IMR-90 (cell line): ENCODE data around the gene HRH3. TPM values are rescaled to one million over a fixed set of nuclear protein-coding genes. Genes with fewer than 3 reads are reported as not detected.

Experiments used
- ATAC-seq: fragments of 200-7000 bp; cut with Tn5 transposase; 2 replicates; pipeline ENCODE4 v1.9.1; 2020; ENCODE audit warnings: low read depth, mild to moderate bottlenecking, moderate library complexity
- BruUV-seq: library from RNA; stranded (reverse); fragments of 400-500 nt; replicated peaks from 2 replicates; lab custom pipeline; 2021; lab: Mats Ljungman, UMichigan
- CTCF ChIA-PET: fragments of 300-600 bp; formaldehyde crosslinking; extraction: SDS; loops from one replicate; lab custom pipeline; 2021; ENCODE audit warnings: antibody characterized with exemption; lab: Yijun Ruan, JAX
- POLR2A ChIA-PET: fragments of 300-600 bp; sonication (Branson Sonifier 250); formaldehyde crosslinking; loops from one replicate; lab custom pipeline; 2022; ENCODE audit warnings: antibody characterized with exemption; ENCODE audit not compliant: unreplicated experiment; lab: Charles Lee
- DNase-seq: peaks from one replicate; pipeline ENCODE4 v3.0.0; 2013
- H2AFZ ChIP-seq: replicated peaks from 2 replicates; pipeline ENCODE3; 2013; ENCODE audit warnings: low read length, mild to moderate bottlenecking; ENCODE audit not compliant: poor library complexity
- H2AK5ac ChIP-seq: 2 replicates; pipeline ENCODE4 v1.6.1; 2013; ENCODE audit warnings: low read depth, low read length, inconsistent platforms
- H2AK9ac ChIP-seq: replicated peaks from 2 replicates; pipeline ENCODE3; 2013; ENCODE audit warnings: mild to moderate bottlenecking, low read depth, low read length, moderate library complexity; ENCODE audit not compliant: poor library complexity
- H2BK120ac ChIP-seq: 2 replicates; pipeline ENCODE4 v1.6.1; 2013; ENCODE audit warnings: low read depth, low read length, inconsistent platforms
- H2BK15ac ChIP-seq: 3 replicates; pipeline ENCODE4 v1.6.1; 2013; ENCODE audit warnings: low read depth, low read length, inconsistent platforms
- H2BK20ac ChIP-seq: 2 replicates; pipeline ENCODE4 v1.6.1; 2013; ENCODE audit warnings: low read depth, mild to moderate bottlenecking, inconsistent platforms, low read length, moderate library complexity
- H2BK5ac ChIP-seq: 2 replicates; pipeline ENCODE4 v1.6.1; 2013; ENCODE audit warnings: mild to moderate bottlenecking, low read depth, low read length, inconsistent platforms; ENCODE audit not compliant: poor library complexity, severe bottlenecking
- H3K14ac ChIP-seq: replicated peaks from 2 replicates; pipeline ENCODE4 v1.6.1; 2013; ENCODE audit warnings: low read depth, low read length, inconsistent platforms
- H3K18ac ChIP-seq: 2 replicates; pipeline ENCODE4 v1.6.1; 2013; ENCODE audit warnings: low read depth, low read length, control low read depth
- H3K23ac ChIP-seq: 2 replicates; pipeline ENCODE4 v1.6.1; 2013; ENCODE audit warnings: low read depth, low read length, inconsistent platforms
- H3K27ac ChIP-seq: 2 replicates; pipeline ENCODE4 v1.5.1; 2013; ENCODE audit warnings: mild to moderate bottlenecking, control low read depth, low read length; ENCODE audit not compliant: insufficient read depth
- H3K27me3 ChIP-seq: 2 replicates; pipeline ENCODE4 v1.6.1; 2013; ENCODE audit warnings: low read length; ENCODE audit not compliant: control insufficient read depth, insufficient read depth
- H3K36me3 ChIP-seq: 2 replicates; pipeline ENCODE4 v1.6.1; 2013; ENCODE audit warnings: low read length, mixed read lengths; ENCODE audit not compliant: control insufficient read depth, insufficient read depth
- H3K4ac ChIP-seq: 2 replicates; pipeline ENCODE4 v1.6.1; 2013; ENCODE audit warnings: low read depth, low read length, inconsistent platforms
- H3K4me1 ChIP-seq: 2 replicates; pipeline ENCODE4 v1.6.1; 2013; ENCODE audit warnings: low read length, mixed read lengths; ENCODE audit not compliant: control insufficient read depth, insufficient read depth
- H3K4me2 ChIP-seq: 2 replicates; pipeline ENCODE4 v1.6.1; 2013; ENCODE audit warnings: low read depth, mild to moderate bottlenecking, control low read depth, low read length, moderate library complexity
- H3K4me3 ChIP-seq: 2 replicates; pipeline ENCODE4 v1.5.1; 2013; ENCODE audit warnings: low read depth, mild to moderate bottlenecking, control low read depth, low read length, moderate library complexity; ENCODE audit not compliant: insufficient read depth
- H3K56ac ChIP-seq: 2 replicates; pipeline ENCODE4 v1.6.1; 2013; ENCODE audit warnings: low read length, inconsistent platforms; ENCODE audit not compliant: insufficient read depth; ENCODE audit errors: extremely low read depth
- H3K79me1 ChIP-seq, 2 experiments: 2 replicates each; pipeline ENCODE4 v1.6.1; 2013; ENCODE audit warnings: low read length in 2 of 2, inconsistent platforms in 1 of 2, low read depth in 1 of 2
- H3K9ac ChIP-seq: 2 replicates; pipeline ENCODE4 v1.6.1; 2013; ENCODE audit warnings: low read depth, low read length, control low read depth
- H3K9me1 ChIP-seq: 2 replicates; pipeline ENCODE4 v1.6.1; 2013; ENCODE audit warnings: low read length, inconsistent platforms; ENCODE audit not compliant: insufficient read depth
- H3K9me3 ChIP-seq: 2 replicates; pipeline ENCODE4 v1.6.1; 2013; ENCODE audit warnings: low read length; ENCODE audit not compliant: control insufficient read depth, insufficient read depth
- H4K20me1 ChIP-seq: 2 replicates; pipeline ENCODE4 v1.6.1; 2013; ENCODE audit warnings: low read length, inconsistent platforms; ENCODE audit not compliant: insufficient read depth
- H4K5ac ChIP-seq: 2 replicates; pipeline ENCODE4 v1.6.1; 2013; ENCODE audit warnings: mild to moderate bottlenecking, low read depth, low read length, control low read depth
- H4K8ac ChIP-seq, 2 experiments: 2 replicates each; pipeline ENCODE4 v1.6.1; 2013; ENCODE audit warnings: low read depth in 2 of 2, low read length in 2 of 2, control low read depth in 1 of 2, inconsistent platforms in 1 of 2
- H4K91ac ChIP-seq: 2 replicates; pipeline ENCODE4 v1.6.1; 2013; ENCODE audit warnings: low read depth, low read length, inconsistent platforms; ENCODE audit not compliant: insufficient read depth
- BHLHE40 ChIP-seq: fragments of 150-350 bp; IDR thresholded peaks from 2 replicates; pipeline ENCODE4 v1.6.1; 2016; ENCODE audit warnings: mild to moderate bottlenecking, low read depth, low read length
- CEBPB ChIP-seq: IDR thresholded peaks from 2 replicates; pipeline ENCODE4 v1.6.1; 2012; ENCODE audit warnings: low read depth, low read length, improper control_type of control experiment
- CHD1 ChIP-seq: IDR thresholded peaks from 2 replicates; pipeline ENCODE4 v1.6.1; 2012; ENCODE audit warnings: low read depth, low read length, improper control_type of control experiment
- FOS ChIP-seq: fragments of 150-350 bp; IDR thresholded peaks from 2 replicates; pipeline ENCODE4 v1.6.1; 2016; ENCODE audit warnings: low read depth, low read length
- MAFK ChIP-seq: IDR thresholded peaks from 2 replicates; pipeline ENCODE4 v1.6.1; 2012; ENCODE audit warnings: low read depth, low read length, improper control_type of control experiment
- MAZ ChIP-seq: IDR thresholded peaks from 2 replicates; pipeline ENCODE4 v1.6.1; 2012; ENCODE audit warnings: low read depth, mild to moderate bottlenecking, low read length, improper control_type of control experiment, moderate library complexity, borderline replicate concordance
- MXI1 ChIP-seq: IDR thresholded peaks from 2 replicates; pipeline ENCODE4 v1.6.1; 2012; ENCODE audit warnings: low read depth, mild to moderate bottlenecking, low read length, moderate library complexity, borderline replicate concordance
- NFE2L2 ChIP-seq: fragments of 150-350 bp; IDR thresholded peaks from 2 replicates; pipeline ENCODE4 v1.6.1; 2016; ENCODE audit warnings: low read depth, mild to moderate bottlenecking, low read length
- POLR2A ChIP-seq: IDR thresholded peaks from 2 replicates; pipeline ENCODE4 v1.6.1; 2012; ENCODE audit warnings: mild to moderate bottlenecking, low read depth, low read length
- RAD21 ChIP-seq: IDR thresholded peaks from 2 replicates; pipeline ENCODE4 v1.6.1; 2012; ENCODE audit warnings: low read length, improper control_type of control experiment
- RCOR1 ChIP-seq: IDR thresholded peaks from 2 replicates; pipeline ENCODE4 v1.6.1; 2012; ENCODE audit warnings: mild to moderate bottlenecking, low read length, improper control_type of control experiment; ENCODE audit not compliant: insufficient replicate concordance
- RFX5 ChIP-seq: IDR thresholded peaks from 2 replicates; pipeline ENCODE4 v1.8.0; 2012; ENCODE audit warnings: low read depth, mild to moderate bottlenecking, low read length, moderate library complexity
- SMC3 ChIP-seq: fragments of 150-350 bp; IDR thresholded peaks from 2 replicates; pipeline ENCODE4 v1.6.1; 2016; ENCODE audit warnings: low read depth, mild to moderate bottlenecking, antibody characterized with exemption, low read length, moderate library complexity
- WGBS, 2 experiments: methylation state at CpG; one replicate each; pipeline versions ENCODE4 v1.1.5 to v1.1.7; 2013; ENCODE audit warnings: missing lambda C conversion rate in 2 of 2; ENCODE audit not compliant: insufficient read length in 1 of 2; ENCODE audit errors: extremely low coverage in 2 of 2; 5-methylcytosine and 5-hydroxymethylcytosine counted together
- dilution Hi-C: fragments of 300-500 bp; cut with HindIII; formaldehyde crosslinking; loops from one replicate; pipeline ENCODE4 v1.14.3; 2018; ENCODE audit warnings: low sequenced_read_pairs; ENCODE audit not compliant: unreplicated experiment
- in situ Hi-C: fragments of 300-500 bp; cut with MboI; formaldehyde crosslinking; loops from 3 replicates; pipeline ENCODE4 v1.14.3; 2019; ENCODE audit warnings: low sequenced_read_pairs, inconsistent platforms, mixed read lengths
- intact Hi-C: fragments of 100-400 bp; cut with micrococcal nuclease; formaldehyde crosslinking; loops from 2 replicates; pipeline ENCODE4 v1.10.0; 2022
- polyA plus RNA-seq, 3 experiments: library from polyadenylated mRNA; depleted of rRNA; stranded (reverse); fragments of >200 nt; gene quantifications; 2 replicates each; pipeline ENCODE4 v1.2.3, GENCODE V29; 2012; ENCODE audit warnings: low replicate concordance in 1 of 3
- total RNA-seq: library from RNA; depleted of rRNA; stranded (reverse); fragments of >200 nt; gene quantifications from 2 replicates; pipeline ENCODE4 v1.2.3, GENCODE V29; 2012
- TF ChIP-seq, protein P1 (sequence below): fragments of 150-350 bp; IDR thresholded peaks from 2 replicates; pipeline ENCODE4 v1.6.1; 2017; ENCODE audit warnings: mild to moderate bottlenecking, antibody characterized with exemption, low read length, low read depth
- TF ChIP-seq, protein P2 (sequence below): conservative IDR thresholded peaks from 2 replicates; pipeline ENCODE4 v1.5.1; 2012; ENCODE audit warnings: mild to moderate bottlenecking, low read depth, low read length, improper control_type of control experiment
- TF ChIP-seq, protein P3 (sequence below): fragments of 150-350 bp; IDR thresholded peaks from 2 replicates; pipeline ENCODE4 v1.6.1; 2016; ENCODE audit warnings: low read depth, mild to moderate bottlenecking, low read length, moderate library complexity, borderline replicate concordance

HRH3 gene
- total and polyA plus RNA-seq, 2 of the 4 experiments (the other 2 are of a cell fraction) = not detected

DNA sequence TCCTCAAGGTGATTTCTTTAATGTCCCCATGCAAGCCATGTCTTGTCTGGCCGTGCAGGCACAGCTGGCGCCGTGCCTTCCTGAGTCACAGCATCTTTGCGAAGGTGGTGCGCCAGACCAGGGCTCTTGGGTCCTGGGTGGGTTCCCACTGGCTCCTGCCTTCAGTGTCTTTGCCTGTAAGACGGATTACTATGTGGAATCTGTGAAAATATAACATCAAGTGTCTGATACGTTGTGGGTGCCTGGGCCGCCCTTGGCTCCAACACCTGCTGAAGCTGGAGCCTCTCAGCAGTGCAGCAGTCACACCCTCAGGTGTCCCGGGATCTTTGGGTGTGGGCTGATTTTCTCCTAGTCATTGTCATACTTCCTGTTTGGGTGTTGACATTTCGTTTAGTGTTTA is 21.4 kb upstream of the HRH3 start:
- no peak for TF ChIP-seq FOS
- no peak for TF ChIP-seq NFE2L2
- no peak for TF ChIP-seq BHLHE40
- no peak for TF ChIP-seq MXI1
- no peak for TF ChIP-seq RAD21
- TF ChIP-seq, protein P1, sequence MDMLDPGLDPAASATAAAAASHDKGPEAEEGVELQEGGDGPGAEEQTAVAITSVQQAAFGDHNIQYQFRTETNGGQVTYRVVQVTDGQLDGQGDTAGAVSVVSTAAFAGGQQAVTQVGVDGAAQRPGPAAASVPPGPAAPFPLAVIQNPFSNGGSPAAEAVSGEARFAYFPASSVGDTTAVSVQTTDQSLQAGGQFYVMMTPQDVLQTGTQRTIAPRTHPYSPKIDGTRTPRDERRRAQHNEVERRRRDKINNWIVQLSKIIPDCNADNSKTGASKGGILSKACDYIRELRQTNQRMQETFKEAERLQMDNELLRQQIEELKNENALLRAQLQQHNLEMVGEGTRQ = no peak
- no peak for TF ChIP-seq MAZ
- TF ChIP-seq, protein P2, sequence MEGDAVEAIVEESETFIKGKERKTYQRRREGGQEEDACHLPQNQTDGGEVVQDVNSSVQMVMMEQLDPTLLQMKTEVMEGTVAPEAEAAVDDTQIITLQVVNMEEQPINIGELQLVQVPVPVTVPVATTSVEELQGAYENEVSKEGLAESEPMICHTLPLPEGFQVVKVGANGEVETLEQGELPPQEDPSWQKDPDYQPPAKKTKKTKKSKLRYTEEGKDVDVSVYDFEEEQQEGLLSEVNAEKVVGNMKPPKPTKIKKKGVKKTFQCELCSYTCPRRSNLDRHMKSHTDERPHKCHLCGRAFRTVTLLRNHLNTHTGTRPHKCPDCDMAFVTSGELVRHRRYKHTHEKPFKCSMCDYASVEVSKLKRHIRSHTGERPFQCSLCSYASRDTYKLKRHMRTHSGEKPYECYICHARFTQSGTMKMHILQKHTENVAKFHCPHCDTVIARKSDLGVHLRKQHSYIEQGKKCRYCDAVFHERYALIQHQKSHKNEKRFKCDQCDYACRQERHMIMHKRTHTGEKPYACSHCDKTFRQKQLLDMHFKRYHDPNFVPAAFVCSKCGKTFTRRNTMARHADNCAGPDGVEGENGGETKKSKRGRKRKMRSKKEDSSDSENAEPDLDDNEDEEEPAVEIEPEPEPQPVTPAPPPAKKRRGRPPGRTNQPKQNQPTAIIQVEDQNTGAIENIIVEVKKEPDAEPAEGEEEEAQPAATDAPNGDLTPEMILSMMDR = no peak
- TF ChIP-seq POLR2A = no peak
- TF ChIP-seq RFX5 = no peak
- no peak for TF ChIP-seq CEBPB
- TF ChIP-seq CHD1 = no peak
- TF ChIP-seq SMC3 = no peak
- TF ChIP-seq RCOR1 = no peak
- TF ChIP-seq MAFK = no peak
- TF ChIP-seq, protein P3, sequence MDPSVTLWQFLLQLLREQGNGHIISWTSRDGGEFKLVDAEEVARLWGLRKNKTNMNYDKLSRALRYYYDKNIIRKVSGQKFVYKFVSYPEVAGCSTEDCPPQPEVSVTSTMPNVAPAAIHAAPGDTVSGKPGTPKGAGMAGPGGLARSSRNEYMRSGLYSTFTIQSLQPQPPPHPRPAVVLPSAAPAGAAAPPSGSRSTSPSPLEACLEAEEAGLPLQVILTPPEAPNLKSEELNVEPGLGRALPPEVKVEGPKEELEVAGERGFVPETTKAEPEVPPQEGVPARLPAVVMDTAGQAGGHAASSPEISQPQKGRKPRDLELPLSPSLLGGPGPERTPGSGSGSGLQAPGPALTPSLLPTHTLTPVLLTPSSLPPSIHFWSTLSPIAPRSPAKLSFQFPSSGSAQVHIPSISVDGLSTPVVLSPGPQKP = no peak
- H2BK20ac ChIP-seq = no peak overlapping the region
- peaks cover 21% of the 10 kb centered on the region; the same call in 1 of the 2 replicates for H3K36me3 ChIP-seq
- no peaks in the 10 kb centered on the region; the same call in 1 of the 2 replicates for H3K27me3 ChIP-seq
- no TSS peak for BruUV-seq
- H4K91ac ChIP-seq = no peak overlapping the region
- H3K23ac ChIP-seq = no peak overlapping the region
- no peak overlapping the region for H2AK5ac ChIP-seq
- no peak overlapping the region for H3K27ac ChIP-seq
- WGBS, 2 experiments = 94% methylated on average over 5 of the region's 10 CpGs; no CpG with 5 or more reads in 1 of the 2 experiments
- in situ Hi-C loops = no loop called here
- H3K56ac ChIP-seq = no peak overlapping the region
- H2BK15ac ChIP-seq = no peak overlapping the region
- no peak overlapping the region for H3K4me3 ChIP-seq
- intact Hi-C loops = no loop called here
- H3K14ac ChIP-seq = no peak overlapping the region
- no peak overlapping the region for H2BK120ac ChIP-seq
- DNase-seq (no peak), ATAC-seq (no peak)
- ChIA-PET CTCF (interaction anchor here (0.6 kb wide), 1 partner anchor 232 kb away, joined by 3 read pairs; no protein-coding TSS in a partner anchor), POLR2A (no interaction called here)
- peaks cover 69% of the 10 kb centered on the region for H4K20me1 ChIP-seq
- H4K5ac ChIP-seq = no peak overlapping the region
- H3K18ac ChIP-seq = no peak overlapping the region
- no peak overlapping the region for H2BK5ac ChIP-seq
- H3K9me1 ChIP-seq = peaks cover 5% of the 10 kb centered on the region
- H2AFZ ChIP-seq = no peak overlapping the region
- no peak overlapping the region for H3K9ac ChIP-seq
- H2AK9ac ChIP-seq = no peak overlapping the region
- peaks cover 4% of the 10 kb centered on the region for H3K4me1 ChIP-seq
- H3K4ac ChIP-seq = no peak overlapping the region
- no peak overlapping the region for H3K4me2 ChIP-seq
- H3K79me1 ChIP-seq = peaks cover 21 to 71% of the 10 kb centered on the region in 2 experiments
- H3K9me3 ChIP-seq = no peaks in the 10 kb centered on the region
- no peak overlapping the region for H4K8ac ChIP-seq
- dilution Hi-C loops = no loop called here
